Medulla oblongata (tissue), 1 donor: ENCODE measurements around the gene F11.
A peak's percentile ranks its signal among the peaks of the same experiment; 100 is the strongest.
"Not testable (repeated sequence)": the region's sequence is repeated elsewhere in the genome, so short reads cannot be mapped to it uniquely, and the experiment has no call there.

Experiments used
- DNase-seq: peaks from one replicate; pipeline ENCODE4 v3.0.0-alpha.2; 2015; ENCODE audit errors: extremely low spot score

F11 gene

DNA sequence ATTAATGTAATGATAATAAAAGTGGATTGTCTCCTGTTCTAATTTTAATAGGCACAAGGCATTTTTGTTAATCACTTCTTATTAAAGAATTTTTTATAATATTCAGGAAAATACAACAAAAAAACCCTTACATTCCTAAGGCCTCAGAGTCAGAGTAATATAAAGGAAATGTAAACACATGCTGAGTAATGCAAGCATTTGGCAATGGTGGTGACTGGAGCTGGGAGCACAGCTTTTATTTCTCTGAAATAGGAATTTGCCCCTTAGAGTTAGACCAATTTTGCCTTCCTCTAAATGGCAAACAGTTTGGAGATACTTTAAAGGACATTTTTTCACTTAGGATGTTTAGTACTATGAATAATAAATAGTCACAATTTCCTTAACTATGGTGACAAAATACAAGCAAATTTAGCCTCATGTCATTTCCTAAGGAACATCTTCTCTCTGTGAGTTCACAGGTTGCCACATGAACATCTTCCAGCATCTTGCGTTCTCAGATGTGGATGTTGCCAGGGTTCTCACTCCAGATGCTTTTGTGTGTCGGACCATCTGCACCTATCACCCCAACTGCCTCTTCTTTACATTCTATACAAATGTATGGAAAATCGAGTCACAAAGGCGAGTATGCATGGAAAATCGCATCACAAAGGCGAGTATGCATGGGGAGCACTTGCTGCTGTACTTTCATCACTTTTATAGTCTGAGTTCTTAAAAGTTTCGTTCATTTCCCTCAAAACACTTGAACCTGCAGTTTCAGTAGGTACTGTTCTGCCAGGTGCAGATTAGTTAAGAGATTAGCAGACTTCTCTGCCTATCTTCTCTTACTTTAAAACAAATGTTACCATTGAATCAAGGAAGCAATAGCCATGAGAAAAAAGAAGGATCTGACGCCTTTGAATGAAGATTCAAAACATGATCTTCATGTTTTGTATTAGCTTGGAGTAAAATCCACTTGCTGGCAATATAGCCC lies 15.9 kb upstream of the F11 start:
- DNase-seq, result no peak

DNA sequence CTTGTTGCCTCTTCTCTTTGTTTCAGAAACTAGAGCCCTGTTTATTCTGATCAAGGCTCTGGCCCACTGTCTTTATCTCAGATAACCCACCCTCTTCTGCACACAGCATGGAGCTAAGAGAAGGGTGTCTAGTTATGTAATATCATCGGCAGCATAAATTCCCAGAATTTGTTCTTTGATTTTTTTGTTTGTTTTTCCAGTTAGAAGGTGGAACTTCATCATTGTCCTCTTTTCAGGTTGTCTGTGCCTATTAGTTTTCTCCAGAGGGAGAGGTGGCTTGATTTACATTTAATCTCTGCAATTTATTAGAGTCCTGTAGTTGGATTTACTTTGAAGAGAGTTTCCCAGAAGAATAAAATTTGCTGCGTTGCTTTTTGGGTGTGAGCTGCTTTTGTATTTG lies 15.2 kb upstream of the F11 start:
- DNase-seq, result no peak

DNA sequence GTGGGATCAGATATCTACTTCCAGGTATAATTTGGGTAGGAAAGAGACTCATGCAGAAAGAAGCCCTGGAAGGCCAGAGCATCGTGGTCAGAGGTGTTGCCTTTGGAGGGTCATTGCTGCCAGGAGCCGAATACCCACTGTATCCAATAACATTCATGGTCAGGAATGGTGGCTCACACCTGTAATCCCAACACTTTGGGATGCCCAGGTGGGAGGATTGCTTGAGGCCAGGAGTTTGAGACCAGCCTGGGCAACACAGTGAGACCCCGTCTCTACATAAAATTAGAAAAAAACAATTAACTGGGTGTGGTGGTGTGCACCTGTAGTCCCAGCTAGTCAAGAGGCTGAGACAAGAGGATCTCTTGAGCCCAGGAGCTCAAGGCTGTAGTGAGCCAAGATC lies 10.9 kb upstream of the F11 start:
- DNase-seq, result no peak

DNA sequence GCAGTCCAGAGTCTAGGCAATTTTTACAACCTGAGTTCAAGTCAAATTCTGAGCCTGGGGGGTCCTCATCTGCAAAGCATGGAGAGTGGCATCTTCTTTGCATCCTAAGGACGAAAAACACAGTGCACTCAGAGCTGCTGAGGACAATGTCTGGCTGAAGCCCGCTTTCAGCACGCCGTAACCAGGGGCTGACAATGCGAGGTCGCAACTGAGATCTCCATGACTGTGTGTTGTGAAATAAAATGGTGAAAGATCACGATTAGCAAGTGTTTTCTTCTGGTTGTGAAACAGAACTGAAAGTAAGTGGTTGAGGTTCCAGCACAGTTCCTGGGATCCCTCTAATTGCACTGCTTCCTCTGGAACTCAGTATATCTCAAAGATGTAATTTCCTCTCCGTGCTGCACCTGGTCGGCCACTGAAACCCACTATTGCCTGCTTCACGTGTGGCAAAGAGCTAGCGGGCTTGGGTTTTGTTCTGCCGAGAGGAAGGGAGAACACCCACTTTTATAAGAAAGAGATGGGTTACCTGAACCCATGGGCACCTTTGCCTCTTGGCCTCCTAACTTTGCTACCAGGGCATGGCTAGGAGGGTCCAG lies 7.7 kb upstream of the F11 start:
- DNase-seq, result no peak

DNA sequence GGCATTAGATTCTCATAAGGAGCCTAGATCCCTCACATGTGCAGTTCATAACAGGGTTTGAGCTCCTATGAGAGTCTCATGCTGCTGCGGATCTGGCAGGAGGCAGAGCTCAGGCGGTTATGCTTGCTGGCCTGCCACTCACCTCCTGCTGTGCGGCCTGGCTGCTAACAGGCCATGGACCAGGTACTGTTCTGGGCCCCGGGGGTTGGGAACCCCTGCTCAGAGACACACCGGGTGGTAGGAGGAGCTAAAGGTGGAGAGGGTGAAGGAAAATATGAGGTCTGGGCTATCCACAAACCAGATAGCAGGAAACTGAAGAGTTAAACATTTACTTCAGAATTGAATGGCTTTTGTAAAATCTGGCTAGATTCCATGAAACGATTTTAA lies 5.9 kb upstream of the F11 start:
- no peak for DNase-seq

DNA sequence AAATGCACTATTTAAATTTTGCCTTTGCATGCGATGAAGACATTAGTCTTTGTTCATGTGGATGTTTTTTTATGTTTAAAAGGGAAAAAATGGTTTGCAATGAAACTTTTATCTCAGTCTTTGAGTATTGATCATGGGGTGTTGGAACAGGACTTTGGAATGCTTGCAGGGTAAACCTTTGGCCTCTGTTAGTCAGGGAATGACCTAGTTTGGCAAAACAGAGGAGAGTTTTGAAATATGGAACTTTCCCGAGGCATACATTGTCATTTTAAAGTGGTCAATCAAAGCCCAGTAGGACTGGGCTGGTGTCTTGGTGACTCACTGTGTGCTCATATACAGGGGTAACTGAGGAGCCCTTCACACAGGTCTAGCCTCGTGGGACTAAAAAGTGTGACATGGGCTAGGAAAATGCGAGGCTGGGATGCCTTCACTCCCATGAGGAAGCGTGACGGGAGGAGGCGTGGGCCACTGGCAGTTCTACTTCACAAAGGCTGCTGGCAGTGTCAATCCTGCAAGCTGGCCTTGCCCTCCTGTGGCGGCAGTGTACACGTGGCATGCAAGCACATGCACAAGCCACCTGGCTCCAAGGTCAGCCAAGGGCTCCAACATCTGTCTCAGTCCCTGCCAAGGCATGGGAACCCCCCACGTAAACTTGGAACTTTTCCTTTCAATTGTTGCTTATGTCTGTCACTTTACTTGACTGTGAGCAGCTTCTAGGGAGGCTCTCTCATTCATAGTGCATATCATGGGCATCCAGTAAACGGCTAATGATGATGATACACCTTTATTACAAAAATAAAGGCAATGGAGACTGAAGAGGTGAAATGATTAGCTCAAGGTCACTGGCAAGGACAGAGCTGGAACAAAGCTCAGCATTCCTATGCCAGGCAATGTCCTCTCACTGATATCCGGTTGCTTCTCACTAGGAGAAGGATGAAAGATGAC lies 5.2 kb upstream of the F11 start:
- DNase-seq, result no peak

DNA sequence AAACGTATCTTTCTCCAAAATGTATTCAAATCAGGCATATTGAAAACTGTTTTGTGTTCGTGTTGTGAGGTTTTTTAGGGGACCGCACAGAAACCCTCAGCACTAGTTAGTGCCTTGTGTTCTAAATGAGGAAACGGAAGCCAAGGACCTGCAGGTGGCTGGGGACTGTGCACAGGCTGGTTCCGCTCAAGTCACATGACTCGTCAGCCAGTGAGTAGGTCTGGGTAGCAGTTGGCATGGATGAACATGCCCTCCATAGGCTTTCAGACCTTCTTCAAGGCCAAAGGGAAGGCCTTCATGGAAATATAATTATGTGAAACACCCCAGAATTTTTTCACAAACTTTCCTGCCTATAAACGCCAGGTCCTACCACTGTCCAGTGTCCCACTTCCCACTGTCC lies 1.3 kb upstream of the F11 start:
- no peak for DNase-seq

DNA sequence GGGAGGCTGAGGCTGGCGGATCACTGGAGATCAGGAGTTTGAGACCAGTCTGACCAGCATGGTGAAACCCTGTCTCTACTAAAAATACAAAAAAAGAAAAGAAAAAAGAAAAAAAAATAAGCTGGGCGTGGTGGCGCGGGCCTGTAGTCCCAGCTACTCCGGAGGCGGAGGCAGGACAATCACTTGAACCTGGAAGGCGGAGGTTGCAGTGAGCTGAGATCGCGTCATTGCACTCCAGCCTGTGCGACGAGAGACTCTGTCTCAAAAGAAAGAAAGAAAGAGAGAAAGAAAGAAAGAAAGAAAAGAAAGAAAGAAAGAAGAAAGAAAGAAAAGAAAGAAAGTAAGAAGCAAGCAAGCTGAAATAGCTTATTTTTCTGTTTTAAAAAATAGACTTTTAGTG lies 739 bp upstream of the F11 start:
- not testable (repeated sequence) for DNase-seq

DNA sequence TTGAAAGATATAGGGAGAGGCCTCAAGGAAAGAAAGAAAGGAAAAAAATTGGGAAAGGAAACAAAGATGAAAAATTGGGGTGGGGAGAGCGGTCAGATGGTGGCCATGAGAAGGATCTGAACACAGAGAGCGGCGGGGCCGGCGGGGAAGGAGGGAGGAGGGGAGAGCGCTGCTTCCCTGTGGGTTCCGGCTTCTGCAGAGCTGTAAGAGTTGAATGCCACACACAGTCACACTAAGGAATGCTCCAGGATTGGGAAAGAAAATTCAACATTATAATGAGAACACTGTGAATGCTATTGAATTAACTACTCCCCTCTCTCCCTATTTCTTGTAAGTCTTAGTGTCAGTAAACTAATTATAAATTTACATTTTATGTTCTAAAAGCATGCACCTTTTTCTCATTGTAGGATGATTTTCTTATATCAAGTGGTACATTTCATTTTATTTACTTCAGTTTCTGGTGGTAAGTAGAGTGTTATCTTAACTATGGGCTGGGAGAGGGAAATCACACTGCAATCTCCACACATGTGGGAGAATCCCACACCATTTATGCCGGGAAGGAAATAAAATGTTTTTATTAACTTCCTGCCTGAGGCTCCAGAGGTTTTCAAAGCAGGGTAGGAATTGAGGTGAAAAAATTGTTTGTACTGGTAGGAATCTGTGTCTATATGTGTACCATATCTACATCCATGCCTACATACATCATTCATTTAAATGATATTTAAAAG lies 904 bp downstream of the F11 start:
- no peak for DNase-seq

DNA sequence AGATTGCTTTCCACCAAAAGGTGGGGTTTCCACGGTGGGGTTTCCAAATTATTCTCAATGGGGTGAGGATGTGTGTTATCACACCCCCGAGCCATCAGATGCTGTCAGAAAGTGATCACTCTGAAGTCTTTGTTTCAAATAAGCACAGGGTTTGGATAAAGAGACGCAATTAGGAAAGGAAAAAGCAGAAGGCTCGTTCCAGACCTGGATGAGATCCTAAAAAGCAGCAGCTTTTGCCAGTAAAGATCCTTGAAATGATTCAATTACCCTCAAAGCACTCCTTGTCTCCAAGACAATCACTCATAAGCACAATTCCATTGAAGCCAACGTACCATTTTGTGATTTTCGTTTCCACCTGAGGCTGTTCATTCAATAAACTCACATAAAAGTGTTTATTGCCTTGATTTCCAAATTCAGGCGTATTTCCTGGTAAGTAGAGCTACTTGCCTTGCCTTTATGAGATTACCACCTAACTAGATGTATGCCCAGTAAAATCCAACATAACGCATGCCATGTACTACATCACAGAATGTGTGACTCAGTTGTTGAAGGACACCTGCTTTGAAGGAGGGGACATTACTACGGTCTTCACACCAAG lies 5.2 kb downstream of the F11 start:
- no peak for DNase-seq

DNA sequence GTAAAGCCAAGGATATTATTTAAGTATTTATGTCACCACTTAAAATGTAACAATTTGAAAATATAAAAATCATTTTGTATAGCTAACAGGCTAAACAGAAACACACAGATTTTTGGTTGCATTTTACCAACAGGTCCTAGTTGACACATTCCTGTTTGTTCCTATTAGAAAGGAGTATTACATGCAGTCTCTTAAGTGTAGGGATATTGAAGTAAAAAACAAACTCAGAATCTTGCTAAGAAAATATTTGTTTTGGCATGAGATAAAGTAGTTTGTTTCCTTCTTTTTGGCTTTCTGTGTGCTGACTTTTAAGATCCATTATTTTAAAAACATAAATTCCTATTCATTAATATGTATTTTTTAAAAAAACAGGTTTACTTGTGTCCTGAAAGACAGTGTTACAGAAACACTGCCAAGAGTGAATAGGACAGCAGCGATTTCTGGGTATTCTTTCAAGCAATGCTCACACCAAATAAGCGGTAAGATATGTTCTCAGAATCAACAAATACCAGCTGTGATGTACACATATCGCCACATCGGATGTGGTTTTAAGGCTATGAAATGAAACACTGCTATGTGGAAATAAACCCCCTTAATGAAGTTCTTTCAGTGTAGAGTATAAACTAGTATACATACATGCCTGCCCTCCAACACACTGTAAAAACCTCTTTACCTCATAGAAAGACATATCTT lies 6.9 kb downstream of the F11 start:
- DNase-seq, result no peak

DNA sequence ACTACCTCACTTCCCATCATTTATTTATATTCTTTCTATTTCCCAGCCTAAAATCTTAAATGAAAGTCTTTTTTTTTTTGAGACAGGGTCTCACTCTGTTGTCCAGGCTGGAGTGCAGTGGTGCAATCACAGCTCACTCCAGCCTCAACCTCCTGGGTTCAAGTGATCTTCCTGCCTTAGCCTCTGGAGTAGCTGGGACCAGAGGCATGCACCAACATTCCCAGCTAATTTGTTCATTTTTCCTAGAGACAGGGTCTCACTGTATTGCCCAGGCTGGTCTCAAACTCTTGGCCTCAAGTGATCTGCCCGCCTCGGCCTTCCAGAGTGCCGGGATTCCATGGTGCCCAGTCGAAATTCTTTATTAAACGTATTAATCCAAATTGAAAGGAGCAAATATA lies 7.4 kb downstream of the F11 start:
- not testable (repeated sequence) for DNase-seq

DNA sequence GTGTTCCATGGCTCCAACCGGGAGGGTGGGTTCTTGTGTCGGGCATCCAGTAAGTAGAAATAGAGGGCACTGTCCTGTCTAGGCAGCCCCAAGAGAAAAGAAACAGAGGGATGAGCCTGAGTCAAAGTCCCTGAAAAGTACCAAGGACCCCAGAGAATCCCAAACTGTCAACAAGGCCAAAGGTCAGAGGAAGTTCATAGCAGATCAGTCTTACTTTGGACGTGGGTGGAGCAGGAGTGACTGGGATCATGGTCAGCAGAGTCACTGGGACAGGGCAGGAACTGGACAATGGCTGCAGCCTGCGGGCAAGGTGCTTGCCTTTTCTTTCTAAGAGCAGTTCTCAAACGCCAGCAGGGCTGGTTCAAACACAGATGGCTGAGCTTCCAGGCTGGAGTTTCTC lies 17.3 kb downstream of the F11 start:
- no peak for DNase-seq

DNA sequence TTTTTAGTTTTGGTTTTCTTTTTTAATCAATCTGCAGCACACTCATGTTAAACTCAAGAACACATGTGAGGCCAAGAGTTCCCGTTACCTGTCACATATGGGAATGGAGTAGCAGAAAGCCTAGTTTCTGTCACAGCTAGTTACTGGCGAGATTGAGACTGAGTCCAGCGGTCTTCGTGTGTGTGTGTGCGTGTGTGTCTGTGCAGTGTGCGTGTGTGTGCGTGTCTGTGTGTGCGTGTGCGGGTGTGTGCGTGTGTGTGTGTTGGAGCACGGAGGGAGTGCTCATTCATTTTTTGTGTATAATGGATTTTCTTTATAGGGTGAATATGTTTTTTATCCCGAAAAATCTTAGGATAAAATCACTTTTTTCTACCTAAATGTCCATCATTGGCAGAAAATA lies 19.2 kb downstream of the F11 start:
- no peak for DNase-seq

DNA sequence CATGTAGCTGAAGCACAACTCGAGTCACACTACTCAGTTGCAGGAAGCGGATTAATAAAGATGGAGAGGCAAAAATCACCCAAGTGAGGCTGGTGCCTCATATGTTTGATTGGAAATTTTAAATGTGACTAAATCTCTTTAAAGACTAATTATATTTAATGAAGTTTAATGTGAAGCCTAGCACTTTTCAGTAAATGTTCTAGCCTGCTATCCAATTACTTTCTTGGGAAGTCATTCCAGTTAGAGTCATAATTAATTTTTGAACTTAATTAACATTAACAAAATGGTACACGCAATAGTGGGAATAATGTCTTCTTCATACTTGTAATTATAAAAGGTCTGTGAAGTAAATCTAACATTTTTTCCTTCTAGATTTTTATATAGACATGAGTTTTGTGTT lies 20.6 kb downstream of the F11 start:
- DNase-seq, result no peak

DNA sequence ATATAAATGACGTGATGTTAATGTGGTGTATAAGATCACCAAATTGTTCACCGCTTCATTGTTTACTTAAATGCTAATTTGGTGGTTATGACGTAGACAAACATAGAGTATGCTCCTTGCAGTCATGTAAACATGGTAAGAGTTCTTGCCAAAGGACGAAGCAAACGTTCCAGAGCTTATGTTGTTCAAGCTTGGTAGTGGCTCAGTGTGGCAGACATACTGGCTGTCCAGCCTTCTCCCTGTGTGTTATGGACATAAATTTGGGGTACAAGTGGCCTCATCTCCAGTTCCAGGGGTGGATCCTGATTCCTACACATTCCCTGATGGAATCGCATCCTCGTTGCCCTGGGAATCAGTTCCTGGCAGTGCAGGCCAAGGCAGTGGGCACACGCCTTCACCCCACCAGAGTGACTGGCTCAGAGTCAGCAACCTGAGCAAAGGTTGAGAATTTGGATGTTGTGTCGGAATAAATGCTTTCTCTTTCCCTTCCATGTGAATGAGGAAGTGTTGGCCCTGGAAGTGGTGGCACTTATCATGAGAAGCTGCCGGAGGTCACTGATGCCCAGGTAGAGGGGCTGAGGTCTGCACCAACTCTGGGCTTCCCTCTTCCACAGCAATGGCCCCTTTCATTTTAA lies 25.4 kb downstream of the F11 start:
- no peak for DNase-seq

DNA sequence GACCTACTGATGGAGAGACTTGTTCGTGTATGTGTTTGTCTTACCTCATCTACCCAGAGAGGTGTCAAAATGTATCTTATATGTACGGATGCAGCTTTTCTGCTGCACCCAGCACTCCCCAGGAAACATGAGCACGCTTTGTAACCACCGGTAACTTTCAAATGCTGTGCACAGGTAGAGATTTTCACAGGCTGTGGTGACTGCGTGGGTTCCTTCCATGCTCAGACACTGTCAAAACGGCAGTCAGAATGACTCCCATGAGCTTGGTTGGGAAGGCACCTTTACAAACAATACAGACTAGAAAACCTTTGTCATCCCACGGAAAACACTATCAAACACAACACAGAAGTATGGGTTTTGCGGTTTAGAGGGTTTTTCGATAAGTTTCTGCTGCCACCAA lies 28.2 kb downstream of the F11 start:
- DNase-seq, result no peak

DNA sequence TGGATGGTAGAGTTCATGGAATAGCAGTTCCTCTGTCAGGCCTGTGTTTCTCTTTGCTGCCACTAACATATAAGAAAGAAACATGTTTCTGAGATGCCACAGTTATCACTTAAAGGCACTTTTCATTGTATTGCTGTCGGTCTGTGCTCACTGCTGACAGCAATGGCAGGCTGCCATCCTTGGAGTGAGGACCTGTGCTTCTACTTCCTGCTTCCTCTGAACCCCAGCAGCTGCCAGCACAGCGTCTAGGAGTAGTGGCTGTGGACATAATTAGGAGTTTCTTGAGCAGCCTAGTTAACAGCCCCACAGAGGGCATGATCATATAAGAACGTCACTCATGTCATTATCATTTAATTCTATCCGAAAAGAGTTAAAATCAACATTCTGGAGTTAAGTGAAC lies 30.5 kb downstream of the F11 start:
- no peak for DNase-seq

DNA sequence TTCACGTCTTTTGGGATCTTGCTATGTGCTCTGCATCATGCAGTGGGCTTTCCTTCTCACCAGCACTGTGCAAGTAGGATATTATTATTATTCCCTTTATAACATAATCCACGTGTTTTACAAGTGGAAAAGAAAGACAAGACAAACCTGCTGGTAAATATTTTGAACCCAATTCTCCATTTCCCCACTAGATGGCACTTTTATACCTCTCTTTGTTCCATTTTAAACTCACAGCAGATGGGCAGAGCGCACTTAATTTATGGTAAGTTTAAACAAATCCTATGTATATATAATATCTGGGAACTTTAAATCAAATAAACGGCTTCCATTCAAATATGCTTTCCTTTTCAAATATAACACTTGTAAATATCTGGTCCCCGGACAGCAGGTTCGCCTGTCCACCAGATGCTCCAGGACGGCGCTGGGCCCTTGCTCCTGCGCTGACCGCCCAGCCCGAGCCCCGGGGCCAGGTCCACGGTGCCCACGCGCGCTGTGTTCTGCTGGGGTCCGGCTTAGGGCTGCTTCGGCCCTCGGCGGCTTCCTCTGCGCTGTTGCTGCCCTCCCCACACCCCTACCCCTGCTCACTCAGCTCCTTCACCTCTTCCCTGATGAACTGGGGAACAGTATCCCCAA lies 31.1 kb downstream of the F11 start:
- DNase-seq, result peak; percentile 74
